ENCODE data around the gene LMF2. TPM values are rescaled to one million over a fixed set of nuclear protein-coding genes. Genes with fewer than 3 reads are reported as not detected.

Gene LMF2
- 81.8 TPM for polyA plus RNA-seq (2013, experiment 1 of 2)
- polyA plus RNA-seq (2013, experiment 2 of 2) = 79.8 TPM

GRCh38 chr22:50507421-50507990 is at the start of gene LMF2:
LMF2 (minus strand) TSS chr22:50507702; CDS start chr22:50507675, 27 bp downstream.
- H3K27ac ChIP-seq (ENCODE audit: low read length, poor library complexity, severe bottlenecking) = peak within 1 kb of the TSS; percentile 60
- H3K4me3 ChIP-seq (ENCODE audit: insufficient read depth in 1 of 2, low read depth in 1 of 2, low read length in 2 of 2) = peak within 1 kb of the TSS; percentile 99 to 100
- peak within 1 kb of the TSS; percentile 95 for H4K91ac ChIP-seq (ENCODE audit: low read length)
- H2BK120ac ChIP-seq (ENCODE audit: low read depth, low read length) = no peak within 1 kb of the TSS
- H3K18ac ChIP-seq (ENCODE audit: low read depth in 1 of 2, low read length in 2 of 2) = peak within 1 kb of the TSS; percentile 97
- H2BK15ac ChIP-seq (ENCODE audit: low read depth, poor library complexity, severe bottlenecking) = peak within 1 kb of the TSS; percentile 80
- peak within 1 kb of the TSS in 1 of 2 experiments; percentile 92 for H3K14ac ChIP-seq (ENCODE audit: low read length in 2 of 2)
- H4K8ac ChIP-seq (ENCODE audit: low read length) = peak within 1 kb of the TSS; percentile 97
- 0% methylated on average over 9 of the region's 62 CpGs for WGBS
- no peak within 1 kb of the TSS for H2BK12ac ChIP-seq (ENCODE audit: low read length in 2 of 2)
- peaks cover 12% of the 10 kb centered on the region for H3K4me1 ChIP-seq (ENCODE audit: control insufficient read depth, insufficient read depth, low read depth, low read length)
- H3K4ac ChIP-seq (ENCODE audit: low read depth in 1 of 2, low read length in 2 of 2) = peak within 1 kb of the TSS; percentile 41 to 80
- H3K4me2 ChIP-seq (ENCODE audit: low read length, poor library complexity, severe bottlenecking) = peak within 1 kb of the TSS; percentile 64
- no peak within 1 kb of the TSS for H2AK5ac ChIP-seq (ENCODE audit: low read length, severe bottlenecking)
- H3K9ac ChIP-seq (ENCODE audit: low read length) = peak within 1 kb of the TSS; percentile 97
- H3K9me3 ChIP-seq (ENCODE audit: control insufficient read depth, low read length) = no peaks in the 10 kb centered on the region
- no peaks in the 10 kb centered on the region for H3K27me3 ChIP-seq (ENCODE audit: control insufficient read depth in 1 of 2, insufficient read depth in 1 of 2, low read length in 2 of 2)
- peak; percentile 79 for DNase-seq
- peak within 1 kb of the TSS; percentile 55 for H2AFZ ChIP-seq (ENCODE audit: low read depth, low read length)
- H3K36me3 ChIP-seq (ENCODE audit: control insufficient read depth in 1 of 2, insufficient read depth in 2 of 2, low read depth in 1 of 2, low read length in 2 of 2) = peaks cover 29 to 37% of the 10 kb centered on the region in 2 experiments
- peak within 1 kb of the TSS in 1 of 2 experiments; percentile 46 for H3K23ac ChIP-seq (ENCODE audit: low read length in 2 of 2)
- no peak within 1 kb of the TSS for H2BK5ac ChIP-seq (ENCODE audit: low read depth, low read length, poor library complexity, severe bottlenecking)
- H3K79me1 ChIP-seq (replicated peaks; ENCODE audit: low read length, poor library complexity, severe bottlenecking) = peaks cover 29% of the 10 kb centered on the region

GRCh38 chr22:50556703-50557102 is 49.2 kb upstream of the LMF2 start:
- no peak overlapping the region for H2AFZ ChIP-seq (ENCODE audit: low read depth, low read length)
- no peak overlapping the region for H2BK15ac ChIP-seq (ENCODE audit: low read depth, poor library complexity, severe bottlenecking)
- H3K36me3 ChIP-seq (ENCODE audit: control insufficient read depth in 1 of 2, insufficient read depth in 2 of 2, low read depth in 1 of 2, low read length in 2 of 2) = no peaks in the 10 kb centered on the region
- H3K14ac ChIP-seq (ENCODE audit: low read length in 2 of 2) = no peak overlapping the region
- DNase-seq = no peak
- no peak overlapping the region for H3K9ac ChIP-seq (ENCODE audit: low read length)
- no peak overlapping the region for H3K4ac ChIP-seq (ENCODE audit: low read depth in 1 of 2, low read length in 2 of 2)
- no peak overlapping the region for H4K8ac ChIP-seq (ENCODE audit: low read length)
- H3K23ac ChIP-seq (ENCODE audit: low read length in 2 of 2) = no peak overlapping the region
- no peak overlapping the region for H2BK5ac ChIP-seq (ENCODE audit: low read depth, low read length, poor library complexity, severe bottlenecking)
- H3K79me1 ChIP-seq (replicated peaks; ENCODE audit: low read length, poor library complexity, severe bottlenecking) = no peaks in the 10 kb centered on the region
- H4K91ac ChIP-seq (ENCODE audit: low read length) = no peak overlapping the region
- H2BK120ac ChIP-seq (ENCODE audit: low read depth, low read length) = no peak overlapping the region
- no peak overlapping the region for H2AK5ac ChIP-seq (ENCODE audit: low read length, severe bottlenecking)
- H3K4me1 ChIP-seq (ENCODE audit: control insufficient read depth, insufficient read depth, low read depth, low read length) = no peaks in the 10 kb centered on the region
- H3K27me3 ChIP-seq (ENCODE audit: control insufficient read depth in 1 of 2, insufficient read depth in 1 of 2, low read length in 2 of 2) = peaks cover 20 to 29% of the 10 kb centered on the region in 2 experiments
- 100% methylated on average over 1 of the region's 5 CpGs for WGBS
- no peak overlapping the region for H3K4me3 ChIP-seq (ENCODE audit: insufficient read depth in 1 of 2, low read depth in 1 of 2, low read length in 2 of 2)
- H3K9me3 ChIP-seq (ENCODE audit: control insufficient read depth, low read length) = no peaks in the 10 kb centered on the region
- H3K27ac ChIP-seq (ENCODE audit: low read length, poor library complexity, severe bottlenecking) = no peak overlapping the region
- H2BK12ac ChIP-seq (ENCODE audit: low read length in 2 of 2) = no peak overlapping the region
- no peak overlapping the region for H3K18ac ChIP-seq (ENCODE audit: low read depth in 1 of 2, low read length in 2 of 2)
- H3K4me2 ChIP-seq (ENCODE audit: low read length, poor library complexity, severe bottlenecking) = no peak overlapping the region

- no peak overlapping the region for H2BK15ac ChIP-seq (ENCODE audit: low read depth, poor library complexity, severe bottlenecking)
- no peaks in the 10 kb centered on the region for H3K79me1 ChIP-seq (replicated peaks; ENCODE audit: low read length, poor library complexity, severe bottlenecking)
- no peak overlapping the region for H4K8ac ChIP-seq (ENCODE audit: low read length)
- H2BK5ac ChIP-seq (ENCODE audit: low read depth, low read length, poor library complexity, severe bottlenecking) = no peak overlapping the region
- H3K23ac ChIP-seq (ENCODE audit: low read length in 2 of 2) = no peak overlapping the region
- 78% methylated on average over 8 of the region's 8 CpGs for WGBS
- no peaks in the 10 kb centered on the region for H3K36me3 ChIP-seq (ENCODE audit: control insufficient read depth in 1 of 2, insufficient read depth in 2 of 2, low read depth in 1 of 2, low read length in 2 of 2)
- H3K9ac ChIP-seq (ENCODE audit: low read length) = no peak overlapping the region
- H3K4me2 ChIP-seq (ENCODE audit: low read length, poor library complexity, severe bottlenecking) = no peak overlapping the region
- H2BK12ac ChIP-seq (ENCODE audit: low read length in 2 of 2) = no peak overlapping the region
- no peaks in the 10 kb centered on the region for H3K9me3 ChIP-seq (ENCODE audit: control insufficient read depth, low read length)
- no peak overlapping the region for H3K27ac ChIP-seq (ENCODE audit: low read length, poor library complexity, severe bottlenecking)
- H2AK5ac ChIP-seq (ENCODE audit: low read length, severe bottlenecking) = no peak overlapping the region
- no peak for DNase-seq
- H3K18ac ChIP-seq (ENCODE audit: low read depth in 1 of 2, low read length in 2 of 2) = no peak overlapping the region
- no peaks in the 10 kb centered on the region for H3K4me1 ChIP-seq (ENCODE audit: control insufficient read depth, insufficient read depth, low read depth, low read length)
- H2AFZ ChIP-seq (ENCODE audit: low read depth, low read length) = no peak overlapping the region
- no peak overlapping the region for H2BK120ac ChIP-seq (ENCODE audit: low read depth, low read length)
- no peak overlapping the region for H3K4ac ChIP-seq (ENCODE audit: low read depth in 1 of 2, low read length in 2 of 2)
- no peak overlapping the region for H3K14ac ChIP-seq (ENCODE audit: low read length in 2 of 2)
- no peak overlapping the region for H4K91ac ChIP-seq (ENCODE audit: low read length)
- H3K4me3 ChIP-seq (ENCODE audit: insufficient read depth in 1 of 2, low read depth in 1 of 2, low read length in 2 of 2) = no peak overlapping the region
- H3K27me3 ChIP-seq (ENCODE audit: control insufficient read depth in 1 of 2, insufficient read depth in 1 of 2, low read length in 2 of 2) = peaks cover 15 to 48% of the 10 kb centered on the region in 2 experiments
These were observed 45.8 kb upstream of the LMF2 start for GRCh38 chr22:50553310-50553709.

GRCh38 chr22:50551160-50551752 is 43.8 kb upstream of the LMF2 start:
- DNase-seq = no peak
- Histone ChIP-seq H2BK120ac (ENCODE audit: low read depth, low read length) (no peak overlapping the region), H3K27ac (ENCODE audit: low read length, poor library complexity, severe bottlenecking) (no peak overlapping the region), H4K91ac (ENCODE audit: low read length) (no peak overlapping the region), H2BK5ac (ENCODE audit: low read depth, low read length, poor library complexity, severe bottlenecking) (no peak overlapping the region), H3K23ac (ENCODE audit: low read length in 2 of 2) (no peak overlapping the region), H3K18ac (ENCODE audit: low read depth in 1 of 2, low read length in 2 of 2) (no peak overlapping the region), H2AK5ac (ENCODE audit: low read length, severe bottlenecking) (no peak overlapping the region), H3K27me3 (ENCODE audit: control insufficient read depth in 1 of 2, insufficient read depth in 1 of 2, low read length in 2 of 2) (peaks cover 12 to 55% of the 10 kb centered on the region in 2 experiments), H3K36me3 (ENCODE audit: control insufficient read depth in 1 of 2, insufficient read depth in 2 of 2, low read depth in 1 of 2, low read length in 2 of 2) (no peaks in the 10 kb centered on the region), H2AFZ (ENCODE audit: low read depth, low read length) (no peak overlapping the region), H3K4me1 (ENCODE audit: control insufficient read depth, insufficient read depth, low read depth, low read length) (no peaks in the 10 kb centered on the region), H3K14ac (ENCODE audit: low read length in 2 of 2) (peak overlapping the region in 1 of 2 experiments; percentile 55), H3K9ac (ENCODE audit: low read length) (no peak overlapping the region), H2BK15ac (ENCODE audit: low read depth, poor library complexity, severe bottlenecking) (no peak overlapping the region), H3K9me3 (ENCODE audit: control insufficient read depth, low read length) (no peaks in the 10 kb centered on the region), H3K79me1 (replicated peaks; ENCODE audit: low read length, poor library complexity, severe bottlenecking) (no peaks in the 10 kb centered on the region), H3K4ac (ENCODE audit: low read depth in 1 of 2, low read length in 2 of 2) (no peak overlapping the region), H3K4me3 (ENCODE audit: insufficient read depth in 1 of 2, low read depth in 1 of 2, low read length in 2 of 2) (no peak overlapping the region), H2BK12ac (ENCODE audit: low read length in 2 of 2) (no peak overlapping the region), H4K8ac (ENCODE audit: low read length) (no peak overlapping the region), H3K4me2 (ENCODE audit: low read length, poor library complexity, severe bottlenecking) (no peak overlapping the region)
- WGBS = 93% methylated on average over 11 of the region's 11 CpGs

Data from mesenchymal stem cell (in vitro differentiated cells and primary cell).